Ramos (cell line): ENCODE measurements around the gene TOPORS.
"Not testable (repeated sequence)": the region's sequence is repeated elsewhere in the genome, so short reads cannot be mapped to it uniquely, and the experiment has no call there.

ENCODE experiments used
- in situ Hi-C: fragments of 300-500 bp; cut with MboI; formaldehyde crosslinking; loops from one replicate; pipeline ENCODE4 v1.14.3; 2022; ENCODE audit warnings: low sequenced_read_pairs; ENCODE audit not compliant: unreplicated experiment

TOPORS gene

GRCh38 chr9:32571969-32572899 lies 19.8 kb upstream of the TOPORS start:
- in situ Hi-C loops, result loop anchor here (5.0 to 10.0 kb wide), 2 partner anchors 190 to 403 kb away; partner anchors contain the start of gene ACO1

DNA sequence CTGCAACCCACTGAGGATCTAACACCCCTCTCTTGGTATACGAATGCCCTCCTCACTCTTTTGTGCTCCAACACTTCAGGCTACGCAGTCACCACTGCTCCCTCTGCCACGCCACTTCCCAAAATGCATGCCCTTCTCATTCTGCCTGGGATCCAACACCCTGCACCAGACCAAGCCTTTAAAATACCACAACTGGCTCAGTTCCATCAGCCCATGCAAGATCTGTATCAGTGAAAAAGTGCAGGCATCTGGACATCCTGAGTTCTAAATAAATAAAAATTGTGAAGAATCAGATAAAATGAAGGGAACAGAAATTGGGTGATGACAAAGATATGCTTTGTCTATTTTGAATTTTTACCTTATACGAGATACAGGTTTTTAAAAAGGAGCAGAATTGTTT lies 17.9 kb upstream of the TOPORS start:
- in situ Hi-C loops, result loop anchor here (5.0 to 10.0 kb wide), 2 partner anchors 188 to 405 kb away; partner anchors contain the start of gene ACO1

DNA sequence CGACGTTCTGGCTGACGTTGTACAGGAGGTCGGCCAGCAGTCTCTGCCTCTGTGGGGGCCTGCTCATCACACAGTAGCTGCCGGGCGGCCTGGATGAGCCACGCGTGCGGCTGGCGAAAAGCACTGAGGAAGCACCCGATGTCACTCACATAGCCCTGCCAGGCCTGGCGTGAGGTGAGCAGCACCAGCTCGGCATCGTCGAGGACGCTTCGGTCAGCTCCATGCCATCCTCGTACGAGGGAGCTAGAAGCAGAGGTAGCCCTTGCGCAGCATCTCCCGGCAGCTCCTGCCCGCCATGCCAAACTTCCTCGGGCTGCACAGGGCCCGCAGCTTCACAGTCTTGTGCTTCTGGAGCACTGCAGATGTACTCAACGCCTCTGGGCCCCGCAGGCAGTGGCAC lies 14.4 kb upstream of the TOPORS start:
- in situ Hi-C loops, result no loop called here

- in situ Hi-C loops, result no loop called here
Observed at GRCh38 chr9:32565967-32566366, 13.6 kb upstream of the TOPORS start.

GRCh38 chr9:32558408-32558934 lies 6.1 kb upstream of the TOPORS start:
- in situ Hi-C loops, result no loop called here

DNA sequence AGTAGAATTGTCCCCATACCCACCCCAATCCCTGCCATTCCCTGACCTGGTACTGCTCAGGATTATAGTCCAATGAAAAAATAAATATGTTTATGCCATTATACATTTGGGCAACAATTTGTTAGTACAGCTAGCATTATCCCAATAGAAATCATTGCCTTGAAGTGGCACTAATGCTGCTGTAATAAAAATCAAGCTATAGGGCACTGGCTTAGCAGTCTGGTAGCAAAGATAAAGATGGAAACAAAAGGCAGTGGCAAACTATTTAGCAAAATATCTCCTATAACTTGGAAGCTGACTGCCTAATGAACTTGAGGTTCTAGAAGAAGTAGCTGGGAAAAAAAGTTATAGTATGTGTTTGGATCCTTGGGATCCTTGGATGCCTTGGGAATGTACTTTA lies 2.2 kb upstream of the TOPORS start:
- in situ Hi-C loops, result no loop called here

GRCh38 chr9:32554107-32554506 lies 1.7 kb upstream of the TOPORS start:
- in situ Hi-C loops, result no loop called here

DNA sequence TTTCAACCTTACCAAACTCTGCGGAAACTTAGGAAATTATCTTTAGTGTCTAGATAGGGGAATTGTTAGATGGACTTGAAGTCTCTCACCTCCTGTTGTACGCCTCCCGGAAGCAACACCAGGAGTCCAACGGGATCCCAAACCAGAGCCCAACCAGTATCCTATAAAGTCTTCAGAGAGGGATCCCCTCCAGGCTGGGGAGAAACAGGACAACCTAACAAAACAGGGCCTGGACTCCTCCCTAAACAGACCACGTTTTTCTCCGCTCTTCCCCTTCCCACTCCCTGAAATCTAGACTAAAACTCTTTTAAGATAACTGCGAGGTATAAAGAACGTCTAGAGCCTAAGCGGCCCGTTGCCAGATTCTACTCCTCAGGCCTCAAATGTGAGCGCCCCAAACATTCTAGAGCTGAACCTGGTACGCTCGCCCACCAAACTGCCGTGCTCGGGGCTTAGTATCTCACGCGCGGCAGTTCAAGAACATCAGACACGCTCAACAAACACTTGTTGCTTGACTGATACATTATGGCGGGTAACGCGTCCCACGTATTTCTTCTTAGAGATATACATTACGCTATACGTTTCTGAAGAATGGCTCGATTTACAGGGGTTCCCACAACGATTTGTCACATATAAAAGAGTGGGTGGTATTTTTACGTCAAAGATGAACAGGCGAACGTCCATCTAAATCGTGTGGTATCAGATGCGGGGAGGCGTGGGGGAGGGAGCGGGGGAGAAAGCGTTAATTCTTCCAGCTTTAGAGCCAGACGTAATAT lies 922 bp downstream of the TOPORS start:
- in situ Hi-C loops, result no loop called here

DNA sequence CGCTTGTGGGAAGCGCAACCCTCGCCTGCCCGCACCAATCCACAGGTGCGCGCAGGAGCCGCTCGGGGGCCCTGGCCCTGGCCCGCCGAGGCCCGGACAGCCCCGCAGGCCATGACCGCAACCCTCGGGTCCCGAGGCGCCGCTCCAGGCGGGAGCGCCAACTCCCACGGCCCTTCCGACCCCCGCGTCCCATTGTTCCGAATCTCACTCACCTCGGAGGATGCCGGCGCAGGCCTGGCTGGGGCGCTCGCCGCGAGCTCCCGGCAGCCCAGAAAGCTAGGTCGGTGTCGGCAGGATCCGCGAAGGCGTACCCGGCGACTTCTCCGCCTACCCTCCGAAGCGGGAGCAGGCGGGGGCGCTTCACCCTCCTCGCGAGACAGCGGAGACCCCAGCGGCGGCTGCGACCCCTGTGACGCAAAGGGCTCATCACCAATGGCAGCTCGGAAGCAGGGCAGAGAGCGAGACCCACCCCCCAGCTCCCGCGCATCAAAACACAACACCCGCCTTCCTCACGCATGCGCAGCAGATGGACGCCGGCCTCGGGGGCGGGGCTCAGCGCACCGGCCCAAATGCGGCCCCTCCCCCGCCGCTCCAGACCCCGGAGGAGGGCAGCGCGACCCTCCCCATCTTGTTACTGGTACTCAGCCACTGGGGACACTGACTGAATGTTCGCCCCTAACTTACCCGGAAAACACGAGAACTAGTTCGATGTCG lies 1.7 kb downstream of the TOPORS start:
- in situ Hi-C loops, result no loop called here

DNA sequence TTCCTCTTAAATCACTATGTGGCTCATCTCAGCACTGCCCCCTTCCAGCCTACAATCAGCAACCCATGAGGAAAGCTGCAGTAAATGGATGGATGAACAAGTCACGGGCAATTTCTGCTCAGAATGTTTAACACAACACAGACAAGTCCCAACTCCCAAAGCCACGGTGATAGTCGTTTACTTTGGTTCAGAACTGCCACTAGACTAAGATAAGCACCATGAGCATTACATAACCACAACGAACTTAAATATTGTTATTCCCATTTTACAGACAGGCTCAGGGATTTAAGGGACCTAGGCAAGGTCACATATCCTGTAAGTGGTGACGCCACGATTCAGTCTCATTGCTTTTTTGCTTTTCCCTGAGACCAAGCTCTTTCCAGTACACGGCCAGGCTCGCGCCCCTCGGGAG lies 2.2 kb downstream of the TOPORS start:
- in situ Hi-C loops, result no loop called here

GRCh38 chr9:32548213-32548612 lies 4.2 kb downstream of the TOPORS start:
- in situ Hi-C loops, result not testable (repeated sequence)

- in situ Hi-C loops, result no loop called here
Observed at GRCh38 chr9:32545884-32546283, 6.5 kb downstream of the TOPORS start.

GRCh38 chr9:32543047-32543446 lies 9.3 kb downstream of the TOPORS start:
- in situ Hi-C loops, result no loop called here

- in situ Hi-C loops, result no loop called here
Observed at GRCh38 chr9:32533816-32534215, 18.6 kb downstream of the TOPORS start.

DNA sequence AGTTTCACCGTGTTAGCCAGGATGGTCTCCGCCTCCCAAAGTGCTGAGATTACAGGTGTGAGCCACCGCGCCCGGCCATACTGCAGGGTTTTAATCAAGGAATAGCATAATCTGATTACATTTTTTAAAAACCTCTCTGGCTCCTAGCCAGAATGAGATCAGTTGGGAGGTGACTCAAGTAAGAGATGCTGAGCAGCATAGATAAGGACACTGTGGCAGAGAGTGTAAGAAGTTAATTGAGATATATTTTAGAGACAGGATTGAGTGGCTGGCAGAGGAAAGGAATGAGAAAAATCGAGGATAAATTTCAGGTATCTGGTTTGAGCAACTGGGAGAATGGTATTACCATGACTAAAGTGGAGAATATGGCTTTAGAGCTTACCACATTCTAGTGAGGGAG lies 19.1 kb downstream of the TOPORS start:
- in situ Hi-C loops, result no loop called here

GRCh38 chr9:32526707-32527048 lies 25.7 kb downstream of the TOPORS start:
- in situ Hi-C loops, result no loop called here

DNA sequence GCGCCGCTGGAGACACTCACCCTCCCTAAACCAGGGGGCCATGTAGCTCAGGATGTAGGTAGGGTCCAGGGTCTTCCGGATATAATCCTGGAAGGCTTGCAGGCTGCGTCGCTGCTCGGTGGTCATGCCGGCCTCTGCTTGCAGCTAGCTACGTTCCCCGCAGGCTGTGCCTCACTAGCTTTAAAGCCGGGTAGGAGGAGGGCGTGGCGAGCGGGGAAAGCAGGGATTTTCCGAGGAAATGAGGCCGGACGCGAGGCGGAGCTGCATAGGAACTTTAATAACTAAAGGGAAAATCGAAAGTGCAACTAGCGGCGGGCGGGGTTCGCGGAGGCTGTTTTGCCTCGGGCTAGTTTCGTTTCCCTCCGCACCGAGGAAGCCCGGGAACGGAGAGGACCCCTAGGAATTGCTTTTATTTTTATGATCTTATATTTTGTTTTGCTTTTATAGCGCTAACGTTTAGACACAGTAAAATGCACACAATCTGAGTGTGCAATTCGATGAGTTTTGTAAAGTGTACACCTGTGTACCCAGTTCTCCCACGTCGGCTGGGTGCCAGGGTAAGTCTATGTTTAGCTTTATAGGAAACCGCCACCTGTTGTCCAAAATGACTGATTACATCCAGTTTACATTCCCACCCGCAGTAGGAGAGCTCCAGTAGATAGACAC lies 26.2 kb downstream of the TOPORS start, which contains the start of gene RIGI:
Gene RIGI (minus strand): TSS at position 156 of the 666 bp plus-strand sequence. CDS start 30 bp downstream, at position 126.
- in situ Hi-C loops, result no loop called here

- in situ Hi-C loops, result no loop called here
Observed at GRCh38 chr9:32525709-32526030, 26.7 kb downstream of the TOPORS start.

- in situ Hi-C loops, result no loop called here
Observed at GRCh38 chr9:32524892-32525708, 27.3 kb downstream of the TOPORS start.
